IMR-90 (cell line): ENCODE results near the gene ADCK1. TPM values are rescaled to one million over a fixed set of nuclear protein-coding genes. Genes with fewer than 3 reads are reported as not detected.

Experiments used
- ATAC-seq: fragments of 200-7000 bp; cut with Tn5 transposase; 2 replicates; pipeline ENCODE4 v1.9.1; 2020; ENCODE audit warnings: low read depth, mild to moderate bottlenecking, moderate library complexity
- Bru-seq: library from RNA; stranded (reverse); fragments of 400-500 nt; gene quantifications from one replicate; lab custom pipeline; 2021; lab: Mats Ljungman, UMichigan
- BruChase-seq, 2 experiments: library from RNA; stranded (reverse); fragments of 400-500 nt; gene quantifications; one replicate each; lab custom pipeline; 2021; lab: Mats Ljungman, UMichigan
- BruUV-seq: library from RNA; stranded (reverse); fragments of 400-500 nt; replicated peaks from 2 replicates; lab custom pipeline; 2021; lab: Mats Ljungman, UMichigan
- CTCF ChIA-PET: fragments of 300-600 bp; formaldehyde crosslinking; extraction: SDS; loops from one replicate; lab custom pipeline; 2021; ENCODE audit warnings: antibody characterized with exemption; lab: Yijun Ruan, JAX
- POLR2A ChIA-PET: fragments of 300-600 bp; sonication (Branson Sonifier 250); formaldehyde crosslinking; loops from one replicate; lab custom pipeline; 2022; ENCODE audit warnings: antibody characterized with exemption; ENCODE audit not compliant: unreplicated experiment; lab: Charles Lee
- DNase-seq: peaks from one replicate; pipeline ENCODE4 v3.0.0; 2013
- H2AFZ ChIP-seq: replicated peaks from 2 replicates; pipeline ENCODE3; 2013; ENCODE audit warnings: low read length, mild to moderate bottlenecking; ENCODE audit not compliant: poor library complexity
- H2AK5ac ChIP-seq: 2 replicates; pipeline ENCODE4 v1.6.1; 2013; ENCODE audit warnings: low read depth, low read length, inconsistent platforms
- H2AK9ac ChIP-seq: replicated peaks from 2 replicates; pipeline ENCODE3; 2013; ENCODE audit warnings: mild to moderate bottlenecking, low read depth, low read length, moderate library complexity; ENCODE audit not compliant: poor library complexity
- H2BK120ac ChIP-seq: 2 replicates; pipeline ENCODE4 v1.6.1; 2013; ENCODE audit warnings: low read depth, low read length, inconsistent platforms
- H2BK15ac ChIP-seq: 3 replicates; pipeline ENCODE4 v1.6.1; 2013; ENCODE audit warnings: low read depth, low read length, inconsistent platforms
- H2BK20ac ChIP-seq: 2 replicates; pipeline ENCODE4 v1.6.1; 2013; ENCODE audit warnings: low read depth, mild to moderate bottlenecking, inconsistent platforms, low read length, moderate library complexity
- H2BK5ac ChIP-seq: 2 replicates; pipeline ENCODE4 v1.6.1; 2013; ENCODE audit warnings: mild to moderate bottlenecking, low read depth, low read length, inconsistent platforms; ENCODE audit not compliant: poor library complexity, severe bottlenecking
- H3K14ac ChIP-seq: replicated peaks from 2 replicates; pipeline ENCODE4 v1.6.1; 2013; ENCODE audit warnings: low read depth, low read length, inconsistent platforms
- H3K18ac ChIP-seq: 2 replicates; pipeline ENCODE4 v1.6.1; 2013; ENCODE audit warnings: low read depth, low read length, control low read depth
- H3K23ac ChIP-seq: 2 replicates; pipeline ENCODE4 v1.6.1; 2013; ENCODE audit warnings: low read depth, low read length, inconsistent platforms
- H3K27ac ChIP-seq: 2 replicates; pipeline ENCODE4 v1.5.1; 2013; ENCODE audit warnings: mild to moderate bottlenecking, control low read depth, low read length; ENCODE audit not compliant: insufficient read depth
- H3K27me3 ChIP-seq: 2 replicates; pipeline ENCODE4 v1.6.1; 2013; ENCODE audit warnings: low read length; ENCODE audit not compliant: control insufficient read depth, insufficient read depth
- H3K36me3 ChIP-seq: 2 replicates; pipeline ENCODE4 v1.6.1; 2013; ENCODE audit warnings: low read length, mixed read lengths; ENCODE audit not compliant: control insufficient read depth, insufficient read depth
- H3K4ac ChIP-seq: 2 replicates; pipeline ENCODE4 v1.6.1; 2013; ENCODE audit warnings: low read depth, low read length, inconsistent platforms
- H3K4me1 ChIP-seq: 2 replicates; pipeline ENCODE4 v1.6.1; 2013; ENCODE audit warnings: low read length, mixed read lengths; ENCODE audit not compliant: control insufficient read depth, insufficient read depth
- H3K4me2 ChIP-seq: 2 replicates; pipeline ENCODE4 v1.6.1; 2013; ENCODE audit warnings: low read depth, mild to moderate bottlenecking, control low read depth, low read length, moderate library complexity
- H3K4me3 ChIP-seq: 2 replicates; pipeline ENCODE4 v1.5.1; 2013; ENCODE audit warnings: low read depth, mild to moderate bottlenecking, control low read depth, low read length, moderate library complexity; ENCODE audit not compliant: insufficient read depth
- H3K56ac ChIP-seq: 2 replicates; pipeline ENCODE4 v1.6.1; 2013; ENCODE audit warnings: low read length, inconsistent platforms; ENCODE audit not compliant: insufficient read depth; ENCODE audit errors: extremely low read depth
- H3K79me1 ChIP-seq, 2 experiments: 2 replicates each; pipeline ENCODE4 v1.6.1; 2013; ENCODE audit warnings: low read length in 2 of 2, inconsistent platforms in 1 of 2, low read depth in 1 of 2
- H3K9ac ChIP-seq: 2 replicates; pipeline ENCODE4 v1.6.1; 2013; ENCODE audit warnings: low read depth, low read length, control low read depth
- H3K9me1 ChIP-seq: 2 replicates; pipeline ENCODE4 v1.6.1; 2013; ENCODE audit warnings: low read length, inconsistent platforms; ENCODE audit not compliant: insufficient read depth
- H3K9me3 ChIP-seq: 2 replicates; pipeline ENCODE4 v1.6.1; 2013; ENCODE audit warnings: low read length; ENCODE audit not compliant: control insufficient read depth, insufficient read depth
- H4K20me1 ChIP-seq: 2 replicates; pipeline ENCODE4 v1.6.1; 2013; ENCODE audit warnings: low read length, inconsistent platforms; ENCODE audit not compliant: insufficient read depth
- H4K5ac ChIP-seq: 2 replicates; pipeline ENCODE4 v1.6.1; 2013; ENCODE audit warnings: mild to moderate bottlenecking, low read depth, low read length, control low read depth
- H4K8ac ChIP-seq, 2 experiments: 2 replicates each; pipeline ENCODE4 v1.6.1; 2013; ENCODE audit warnings: low read depth in 2 of 2, low read length in 2 of 2, control low read depth in 1 of 2, inconsistent platforms in 1 of 2
- H4K91ac ChIP-seq: 2 replicates; pipeline ENCODE4 v1.6.1; 2013; ENCODE audit warnings: low read depth, low read length, inconsistent platforms; ENCODE audit not compliant: insufficient read depth
- BHLHE40 ChIP-seq: fragments of 150-350 bp; IDR thresholded peaks from 2 replicates; pipeline ENCODE4 v1.6.1; 2016; ENCODE audit warnings: mild to moderate bottlenecking, low read depth, low read length
- CHD1 ChIP-seq: IDR thresholded peaks from 2 replicates; pipeline ENCODE4 v1.6.1; 2012; ENCODE audit warnings: low read depth, low read length, improper control_type of control experiment
- FOS ChIP-seq: fragments of 150-350 bp; IDR thresholded peaks from 2 replicates; pipeline ENCODE4 v1.6.1; 2016; ENCODE audit warnings: low read depth, low read length
- MAFK ChIP-seq: IDR thresholded peaks from 2 replicates; pipeline ENCODE4 v1.6.1; 2012; ENCODE audit warnings: low read depth, low read length, improper control_type of control experiment
- MAZ ChIP-seq: IDR thresholded peaks from 2 replicates; pipeline ENCODE4 v1.6.1; 2012; ENCODE audit warnings: low read depth, mild to moderate bottlenecking, low read length, improper control_type of control experiment, moderate library complexity, borderline replicate concordance
- MXI1 ChIP-seq: IDR thresholded peaks from 2 replicates; pipeline ENCODE4 v1.6.1; 2012; ENCODE audit warnings: low read depth, mild to moderate bottlenecking, low read length, moderate library complexity, borderline replicate concordance
- NFE2L2 ChIP-seq: fragments of 150-350 bp; IDR thresholded peaks from 2 replicates; pipeline ENCODE4 v1.6.1; 2016; ENCODE audit warnings: low read depth, mild to moderate bottlenecking, low read length
- POLR2A ChIP-seq: IDR thresholded peaks from 2 replicates; pipeline ENCODE4 v1.6.1; 2012; ENCODE audit warnings: mild to moderate bottlenecking, low read depth, low read length
- RCOR1 ChIP-seq: IDR thresholded peaks from 2 replicates; pipeline ENCODE4 v1.6.1; 2012; ENCODE audit warnings: mild to moderate bottlenecking, low read length, improper control_type of control experiment; ENCODE audit not compliant: insufficient replicate concordance
- RFX5 ChIP-seq: IDR thresholded peaks from 2 replicates; pipeline ENCODE4 v1.8.0; 2012; ENCODE audit warnings: low read depth, mild to moderate bottlenecking, low read length, moderate library complexity
- USF2 ChIP-seq: fragments of 150-350 bp; IDR thresholded peaks from 2 replicates; pipeline ENCODE4 v1.6.1; 2017; ENCODE audit warnings: mild to moderate bottlenecking, antibody characterized with exemption, low read length, low read depth
- WGBS, 2 experiments: methylation state at CpG; one replicate each; pipeline versions ENCODE4 v1.1.5 to v1.1.7; 2013; ENCODE audit warnings: missing lambda C conversion rate in 2 of 2; ENCODE audit not compliant: insufficient read length in 1 of 2; ENCODE audit errors: extremely low coverage in 2 of 2; 5-methylcytosine and 5-hydroxymethylcytosine counted together
- dilution Hi-C: fragments of 300-500 bp; cut with HindIII; formaldehyde crosslinking; loops from one replicate; pipeline ENCODE4 v1.14.3; 2018; ENCODE audit warnings: low sequenced_read_pairs; ENCODE audit not compliant: unreplicated experiment
- in situ Hi-C: fragments of 300-500 bp; cut with MboI; formaldehyde crosslinking; loops from 3 replicates; pipeline ENCODE4 v1.14.3; 2019; ENCODE audit warnings: low sequenced_read_pairs, inconsistent platforms, mixed read lengths
- intact Hi-C: fragments of 100-400 bp; cut with micrococcal nuclease; formaldehyde crosslinking; loops from 2 replicates; pipeline ENCODE4 v1.10.0; 2022
- long read RNA-seq: library from polyadenylated mRNA; unstranded; transcript quantifications from one replicate; pipeline ENCODE4 v2.0.0, GENCODE V29; 2021; ENCODE audit not compliant: unreplicated experiment
- polyA plus RNA-seq, 3 experiments: library from polyadenylated mRNA; depleted of rRNA; stranded (reverse); fragments of >200 nt; gene quantifications; 2 replicates each; pipeline ENCODE4 v1.2.3, GENCODE V29; 2012; ENCODE audit warnings: low replicate concordance in 1 of 3
- total RNA-seq: library from RNA; depleted of rRNA; stranded (reverse); fragments of >200 nt; gene quantifications from 2 replicates; pipeline ENCODE4 v1.2.3, GENCODE V29; 2012; rRNA removed
- TF ChIP-seq, protein P1 (sequence below): conservative IDR thresholded peaks from 2 replicates; pipeline ENCODE4 v1.5.1; 2012; ENCODE audit warnings: mild to moderate bottlenecking, low read depth, low read length, improper control_type of control experiment

ADCK1 gene
- total RNA-seq (1.1 and 1.6 TPM in 2 replicates), polyA plus RNA-seq (2012; rRNA removed) (3.6 and 4.6 TPM in 2 replicates), Bru-seq, nascent RNA (percentile 52 among the genes with signal in this experiment), BruChase-seq, experiment 1, labeled RNA remaining after a 6-hour chase (percentile 62 among the genes with signal in this experiment), BruChase-seq, experiment 2, labeled RNA remaining after a 2-hour chase (percentile 53 among the genes with signal in this experiment)
- polyA plus RNA-seq (2012; cell fraction: cytosol; rRNA removed), result 2.2 and 5.5 TPM in 2 replicates
- polyA plus RNA-seq (2012; cell fraction: nucleus; rRNA removed; ENCODE audit: low replicate concordance), result 19.4 and 19.7 TPM in 2 replicates
- long read RNA-seq, transcript ADCK1-201 (11 exons, 2,234 nt), result major isoform, 5 of 7 reads
- long read RNA-seq, partial matches to known transcripts, result 0 of 7 reads
- long read RNA-seq, other reads (novel, unspliced or antisense), result 2 of 7 reads

- dilution Hi-C loops, result no loop called here
- 3% methylated on average over 36 of the region's 66 CpGs; no CpG with 5 or more reads in 1 of the 2 experiments for WGBS, 2 experiments
- TF ChIP-seq POLR2A (no peak), CHD1 (no peak), NFE2L2 (no peak), MXI1 (peak; percentile 74), MAFK (no peak), FOS (no peak), MAZ (no peak), RFX5 (no peak), BHLHE40 (no peak; the same call in 1 of the 2 replicates), USF2 (peak; percentile 60; the same call in 1 of the 2 replicates), RCOR1 (no peak)
- TF ChIP-seq, protein P1, sequence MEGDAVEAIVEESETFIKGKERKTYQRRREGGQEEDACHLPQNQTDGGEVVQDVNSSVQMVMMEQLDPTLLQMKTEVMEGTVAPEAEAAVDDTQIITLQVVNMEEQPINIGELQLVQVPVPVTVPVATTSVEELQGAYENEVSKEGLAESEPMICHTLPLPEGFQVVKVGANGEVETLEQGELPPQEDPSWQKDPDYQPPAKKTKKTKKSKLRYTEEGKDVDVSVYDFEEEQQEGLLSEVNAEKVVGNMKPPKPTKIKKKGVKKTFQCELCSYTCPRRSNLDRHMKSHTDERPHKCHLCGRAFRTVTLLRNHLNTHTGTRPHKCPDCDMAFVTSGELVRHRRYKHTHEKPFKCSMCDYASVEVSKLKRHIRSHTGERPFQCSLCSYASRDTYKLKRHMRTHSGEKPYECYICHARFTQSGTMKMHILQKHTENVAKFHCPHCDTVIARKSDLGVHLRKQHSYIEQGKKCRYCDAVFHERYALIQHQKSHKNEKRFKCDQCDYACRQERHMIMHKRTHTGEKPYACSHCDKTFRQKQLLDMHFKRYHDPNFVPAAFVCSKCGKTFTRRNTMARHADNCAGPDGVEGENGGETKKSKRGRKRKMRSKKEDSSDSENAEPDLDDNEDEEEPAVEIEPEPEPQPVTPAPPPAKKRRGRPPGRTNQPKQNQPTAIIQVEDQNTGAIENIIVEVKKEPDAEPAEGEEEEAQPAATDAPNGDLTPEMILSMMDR, result peak; percentile 42
Observed at GRCh38 chr14:77799863-77800730, at the start of gene ADCK1. Gene ADCK1, plus strand, starts transcription at chr14:77800109. Its CDS starts 18,870 bp downstream, at chr14:77818979.

More at GRCh38 chr14:77799863-77800730, at the start of gene ADCK1:
- peak within 1 kb of the TSS; percentile 46 for H3K27ac ChIP-seq
- H2AK5ac ChIP-seq, result no peak within 1 kb of the TSS; the same call in 1 of the 2 replicates
- no peaks in the 10 kb centered on the region for H4K20me1 ChIP-seq
- no peak within 1 kb of the TSS for H2BK20ac ChIP-seq
- peak within 1 kb of the TSS; percentile 74 for H4K91ac ChIP-seq
- no peaks in the 10 kb centered on the region for H3K9me1 ChIP-seq
- H3K9me3 ChIP-seq, result no peaks in the 10 kb centered on the region
- H3K18ac ChIP-seq, result no peak within 1 kb of the TSS
- peak within 1 kb of the TSS; percentile 68 for H2BK120ac ChIP-seq
- ChIA-PET CTCF (interaction anchor here (0.6 to 1.2 kb wide), 3 partner anchors 16 to 39 kb away, joined by 4 to 7 read pairs (median 5); partner anchors contain the start of gene SNW1), POLR2A (interaction anchor here (0.6 kb wide), 1 partner anchor 24 kb away, joined by 3 read pairs; no protein-coding TSS in a partner anchor)
- H3K4me2 ChIP-seq, result peak within 1 kb of the TSS; percentile 94
- no peaks in the 10 kb centered on the region for H3K36me3 ChIP-seq
- H3K4ac ChIP-seq, result peak within 1 kb of the TSS; percentile 86
- in situ Hi-C loops (no loop called here), intact Hi-C loops (loop anchor here (1.0 to 5.0 kb wide), 2 partner anchors 39 to 343 kb away; partner anchors contain the start of genes AHSA1, SNW1 and VIPAS39)
- H3K23ac ChIP-seq, result peak within 1 kb of the TSS; percentile 82; the same call in 1 of the 2 replicates
- peak within 1 kb of the TSS; percentile 93 for H4K5ac ChIP-seq
- H3K4me1 ChIP-seq, result peaks cover 3% of the 10 kb centered on the region
- H3K27me3 ChIP-seq, result no peaks in the 10 kb centered on the region
- H3K14ac ChIP-seq, result peak within 1 kb of the TSS; percentile 81
- peak; percentile 88 for ATAC-seq
- H2BK15ac ChIP-seq, result no peak within 1 kb of the TSS; the same call in 2 of the 3 replicates
- H3K56ac ChIP-seq, result peak within 1 kb of the TSS; percentile 61
- peak within 1 kb of the TSS; percentile 99 for H2AFZ ChIP-seq
- H3K9ac ChIP-seq, result peak within 1 kb of the TSS; percentile 89
- H3K79me1 ChIP-seq, result peaks cover 0 to 4% of the 10 kb centered on the region in 2 experiments; a peak in 3 of 4 replicates
- peak within 1 kb of the TSS; percentile 93 for H2AK9ac ChIP-seq
- peak within 1 kb of the TSS; percentile 61 for H3K4me3 ChIP-seq
- BruUV-seq, result no TSS peak
- peak; percentile 68 for DNase-seq
- H2BK5ac ChIP-seq, result peak within 1 kb of the TSS; percentile 58
- H4K8ac ChIP-seq, result peak within 1 kb of the TSS; percentile 98
